Immature natural killer cell (primary cell): Measurements from ENCODE around the gene TRABD2B. TPM values are rescaled to one million over a fixed set of nuclear protein-coding genes. Genes with fewer than 3 reads are reported as not detected.

Source experiments
- DNase-seq, 3 donors: peaks; one replicate each; pipeline ENCODE4 v3.0.0; 2022; ENCODE audit warnings: mixed read lengths in 1 of 3
- H3K27ac Mint-ChIP-seq, 6 donors: one replicate each; pipeline ENCODE4 v1.8.0; 2020; ENCODE audit warnings: mixed read lengths in 6 of 6, mild to moderate bottlenecking in 5 of 6, inconsistent platforms in 4 of 6, moderate library complexity in 3 of 6
- H3K27me3 Mint-ChIP-seq, 3 donors: one replicate each; pipeline ENCODE4 v1.8.0; 2020 to 2021; ENCODE audit warnings: low read depth in 3 of 3, mild to moderate bottlenecking in 3 of 3, mixed read lengths in 3 of 3, moderate library complexity in 3 of 3, inconsistent platforms in 1 of 3
- H3K36me3 Mint-ChIP-seq, 3 donors: one replicate each; pipeline ENCODE4 v1.8.0; 2020; ENCODE audit warnings: mixed read lengths in 3 of 3, inconsistent platforms in 2 of 3, mild to moderate bottlenecking in 2 of 3
- H3K4me1 Mint-ChIP-seq, 2 donors: one replicate each; pipeline ENCODE4 v1.8.0; 2020; ENCODE audit warnings: inconsistent platforms in 2 of 2, mild to moderate bottlenecking in 2 of 2, mixed read lengths in 2 of 2, moderate library complexity in 1 of 2
- H3K4me3 Mint-ChIP-seq, 5 donors: one replicate each; pipeline ENCODE4 v1.8.0; 2020; ENCODE audit warnings: mild to moderate bottlenecking in 5 of 5, mixed read lengths in 5 of 5, inconsistent platforms in 3 of 5, moderate library complexity in 3 of 5
- H3K9me3 Mint-ChIP-seq, 6 donors: one replicate each; pipeline ENCODE4 v1.8.0; 2020; ENCODE audit warnings: mild to moderate bottlenecking in 6 of 6, mixed read lengths in 6 of 6, inconsistent platforms in 4 of 6, moderate library complexity in 3 of 6
- polyA plus RNA-seq, 3 donors: library from polyadenylated mRNA; unstranded; fragments of 300-500 nt; fragmentation: Illumina TruSeq; gene quantifications; one replicate each; pipeline ENCODE4 v1.2.3, GENCODE V29; 2021

Gene TRABD2B
- polyA plus RNA-seq, 3 donors from 2014 or later = not detected

GRCh38 chr1:48006264-48006663 lies 9.1 kb upstream of the TRABD2B start:
- Mint-ChIP-seq H3K36me3 (no peaks in the 10 kb centered on the region), H3K27ac (no peak overlapping the region), H3K27me3 (peaks cover 0 to 4% (median 0%) of the 10 kb centered on the region in 3 donors), H3K9me3 (no peaks in the 10 kb centered on the region), H3K4me1 (no peaks in the 10 kb centered on the region), H3K4me3 (no peak overlapping the region)
- no peak for DNase-seq

GRCh38 chr1:48005253-48006117 lies 8.3 kb upstream of the TRABD2B start:
- Mint-ChIP-seq H3K36me3 (no peaks in the 10 kb centered on the region), H3K4me1 (no peaks in the 10 kb centered on the region)

GRCh38 chr1:48003741-48004531 lies 6.8 kb upstream of the TRABD2B start:
- Mint-ChIP-seq H3K27ac (no peak overlapping the region), H3K9me3 (no peaks in the 10 kb centered on the region), H3K27me3 (peaks cover 0 to 7% (median 4%) of the 10 kb centered on the region in 3 donors), H3K4me3 (no peak overlapping the region), H3K4me1 (no peaks in the 10 kb centered on the region), H3K36me3 (no peaks in the 10 kb centered on the region)
- no peak for DNase-seq

More at GRCh38 chr1:48005253-48006117, 8.3 kb upstream of the TRABD2B start:
- DNase-seq = no peak
- no peak overlapping the region for H3K27ac Mint-ChIP-seq
- no peak overlapping the region for H3K4me3 Mint-ChIP-seq
- H3K9me3 Mint-ChIP-seq = no peaks in the 10 kb centered on the region
- H3K27me3 Mint-ChIP-seq = peaks cover 0 to 4% (median under 1%) of the 10 kb centered on the region in 3 donors

- DNase-seq = no peak
- Mint-ChIP-seq H3K9me3 (no peaks in the 10 kb centered on the region), H3K4me1 (peaks cover 0 to 4% of the 10 kb centered on the region in 2 donors), H3K27me3 (peaks cover 2 to 14% (median 4%) of the 10 kb centered on the region in 3 donors), H3K36me3 (peaks cover 0 to 3% (median 0%) of the 10 kb centered on the region in 3 donors), H3K27ac (no peak overlapping the region), H3K4me3 (no peak overlapping the region)
Observed at GRCh38 chr1:48002142-48002541, 5.0 kb upstream of the TRABD2B start.

- H3K27me3 Mint-ChIP-seq = peaks cover under 1 to 14% (median 2%) of the 10 kb centered on the region in 3 donors
- no peak overlapping the region for H3K27ac Mint-ChIP-seq
- no peak overlapping the region for H3K4me3 Mint-ChIP-seq
- H3K4me1 Mint-ChIP-seq = peaks cover 0 to 4% of the 10 kb centered on the region in 2 donors
- peaks cover 0 to 3% (median 0%) of the 10 kb centered on the region in 3 donors for H3K36me3 Mint-ChIP-seq
- no peaks in the 10 kb centered on the region for H3K9me3 Mint-ChIP-seq
- DNase-seq = no peak
Observed at GRCh38 chr1:48001696-48002095, 4.5 kb upstream of the TRABD2B start.

GRCh38 chr1:48000883-48001282 lies 3.7 kb upstream of the TRABD2B start:
- H3K9me3 Mint-ChIP-seq = no peaks in the 10 kb centered on the region

GRCh38 chr1:47999097-47999496 lies 1.9 kb upstream of the TRABD2B start:
- DNase-seq = no peak
- peaks cover 4 to 7% of the 10 kb centered on the region in 2 donors for H3K4me1 Mint-ChIP-seq
- H3K27ac Mint-ChIP-seq = no peak overlapping the region
- peaks cover 4 to 26% (median 8%) of the 10 kb centered on the region in 3 donors for H3K27me3 Mint-ChIP-seq
- no peaks in the 10 kb centered on the region for H3K9me3 Mint-ChIP-seq
- peak overlapping the region in 1 of 5 donors; percentile 21 for H3K4me3 Mint-ChIP-seq
- peaks cover 0 to 4% (median 3%) of the 10 kb centered on the region in 3 donors for H3K36me3 Mint-ChIP-seq

More at GRCh38 chr1:48000883-48001282, 3.7 kb upstream of the TRABD2B start:
- Mint-ChIP-seq H3K4me3 (no peak overlapping the region), H3K36me3 (peaks cover 0 to 4% (median 3%) of the 10 kb centered on the region in 3 donors), H3K27me3 (peaks cover 2 to 19% (median 4%) of the 10 kb centered on the region in 3 donors), H3K4me1 (peaks cover 4 to 6% of the 10 kb centered on the region in 2 donors), H3K27ac (no peak overlapping the region)
- no peak for DNase-seq

- Mint-ChIP-seq H3K4me3 (peak overlapping the region in 1 of 5 donors; percentile 72), H3K36me3 (peaks cover 0 to 4% (median 3%) of the 10 kb centered on the region in 3 donors), H3K27me3 (peaks cover 5 to 30% (median 8%) of the 10 kb centered on the region in 3 donors), H3K9me3 (no peaks in the 10 kb centered on the region), H3K4me1 (peaks cover 4 to 7% of the 10 kb centered on the region in 2 donors), H3K27ac (no peak overlapping the region)
- no peak for DNase-seq
Observed at GRCh38 chr1:47998396-47998990, 1.3 kb upstream of the TRABD2B start.

GRCh38 chr1:47996406-47997226 lies 569 bp downstream of the TRABD2B start:
- Mint-ChIP-seq H3K4me3 (peak overlapping the region; percentile 33 to 85 (median 55)), H3K27ac (no peak overlapping the region)

GRCh38 chr1:47996060-47996405 lies 1.2 kb downstream of the TRABD2B start:
- no peak for DNase-seq
- Mint-ChIP-seq H3K4me3 (peak overlapping the region; percentile 33 to 85 (median 55)), H3K27me3 (peaks cover 6 to 44% (median 8%) of the 10 kb centered on the region in 3 donors), H3K36me3 (peaks cover 0 to 4% (median 3%) of the 10 kb centered on the region in 3 donors), H3K27ac (no peak overlapping the region), H3K9me3 (no peaks in the 10 kb centered on the region), H3K4me1 (peaks cover 4 to 7% of the 10 kb centered on the region in 2 donors)

More at GRCh38 chr1:47996406-47997226, 569 bp downstream of the TRABD2B start:
- Mint-ChIP-seq H3K27me3 (peaks cover 6 to 43% (median 8%) of the 10 kb centered on the region in 3 donors), H3K36me3 (peaks cover 0 to 4% (median 3%) of the 10 kb centered on the region in 3 donors), H3K9me3 (no peaks in the 10 kb centered on the region), H3K4me1 (peaks cover 4 to 7% of the 10 kb centered on the region in 2 donors)
- DNase-seq = no peak

- Mint-ChIP-seq H3K9me3 (no peaks in the 10 kb centered on the region), H3K27me3 (peaks cover 6 to 43% (median 8%) of the 10 kb centered on the region in 3 donors), H3K27ac (no peak overlapping the region), H3K4me3 (peak overlapping the region in 4 of 5 donors; percentile 9 to 67 (median 42)), H3K4me1 (peaks cover 4 to 7% of the 10 kb centered on the region in 2 donors), H3K36me3 (peaks cover 0 to 4% (median 3%) of the 10 kb centered on the region in 3 donors)
- DNase-seq = no peak
Observed at GRCh38 chr1:47995306-47996050, 1.7 kb downstream of the TRABD2B start.

- peak overlapping the region in 1 of 5 donors; percentile 19 for H3K4me3 Mint-ChIP-seq
- H3K36me3 Mint-ChIP-seq = peaks cover 0 to 4% (median 3%) of the 10 kb centered on the region in 3 donors
- H3K9me3 Mint-ChIP-seq = no peaks in the 10 kb centered on the region
- no peak for DNase-seq
- H3K27me3 Mint-ChIP-seq = peaks cover 6 to 37% (median 8%) of the 10 kb centered on the region in 3 donors
- no peak overlapping the region for H3K27ac Mint-ChIP-seq
- H3K4me1 Mint-ChIP-seq = peaks cover 4 to 7% of the 10 kb centered on the region in 2 donors
Observed at GRCh38 chr1:47993881-47994625, 3.1 kb downstream of the TRABD2B start.
